H1 (cell line): ENCODE results near the gene SPRYD3. TPM values are rescaled to one million over a fixed set of nuclear protein-coding genes. Genes with fewer than 3 reads are reported as not detected.

Experiments
- CEBPB ChIP-seq: IDR thresholded peaks from 2 replicates; pipeline ENCODE4 v1.6.1; 2012; ENCODE audit warnings: low read depth, low read length
- EP300 ChIP-seq, 2 experiments: IDR thresholded peaks; 1 replicate in 1 of 2; 2 replicates in 1 of 2; pipeline ENCODE4 v1.6.1; 2011 to 2012; ENCODE audit warnings: low read depth in 2 of 2, low read length in 2 of 2, mild to moderate bottlenecking in 2 of 2, borderline replicate concordance in 1 of 2, inconsistent platforms in 1 of 2, moderate library complexity in 1 of 2
- EZH2 ChIP-seq: fragments of 200-600 bp; sonication (generic); IDR thresholded peaks from 2 replicates; pipeline ENCODE4 v1.7.1; 2012; ENCODE audit warnings: low read depth, mild to moderate bottlenecking, moderate library complexity, low read length, inconsistent platforms; ENCODE audit not compliant: severe bottlenecking
- GTF2F1 ChIP-seq: IDR thresholded peaks from 2 replicates; pipeline ENCODE4 v1.6.1; 2012; ENCODE audit warnings: low read depth, low read length, improper control_type of control experiment, borderline replicate concordance
- SIN3A ChIP-seq, 2 experiments: IDR thresholded peaks in 1 of 2; conservative IDR thresholded peaks in 1 of 2; 2 replicates each; pipeline ENCODE4 v1.6.1; 2011 to 2012; ENCODE audit warnings: low read length in 2 of 2, improper control_type of control experiment in 1 of 2, low read depth in 1 of 2, mild to moderate bottlenecking in 1 of 2
- SRF ChIP-seq: IDR thresholded peaks from 2 replicates; pipeline ENCODE4 v1.6.1; 2011; ENCODE audit warnings: mild to moderate bottlenecking, low read depth, low read length, moderate library complexity
- SUZ12 ChIP-seq: fragments of 200-600 bp; sonication (generic); IDR thresholded peaks from 2 replicates; pipeline ENCODE4 v1.6.1; 2012; ENCODE audit warnings: mild to moderate bottlenecking, inconsistent platforms, low read length, moderate library complexity, mixed read lengths
- TEAD4 ChIP-seq: IDR thresholded peaks from 2 replicates; pipeline ENCODE4 v1.6.1; 2012; ENCODE audit warnings: low read depth, low read length, inconsistent platforms, mixed read lengths
- polyA plus RNA-seq, 7 experiments: library from polyadenylated mRNA; depleted of rRNA in 3 of 7; stranded (reverse) in 5 of 7; unstranded in 2 of 7; fragments of >200 nt in 5 of 7; fragments of 200-250 nt in 2 of 7; gene quantifications; 1 replicate in 5 of 7; 2 replicates in 1 of 7; 4 replicates in 1 of 7; pipeline versions ENCODE4 v1.2.1 to v1.2.3, GENCODE V29; 2011 to 2013; ENCODE audit warnings: missing spikeins in 2 of 7, mixed read lengths in 2 of 7
- total RNA-seq: library from RNA; stranded (reverse); fragmentation: NEBNext Ultra II Directional; extraction: Animal tissue kit (Norgen Biotek cat#: 25700); gene quantifications from 2 replicates; pipeline ENCODE4 v1.2.1, GENCODE V29; 2021

The SPRYD3 gene
- total and polyA plus RNA-seq, 2 of the 8 experiments (the other 6 are each of a cell fraction or from before 2014, with no cell fraction given) = 6.8 to 8.0 TPM

DNA sequence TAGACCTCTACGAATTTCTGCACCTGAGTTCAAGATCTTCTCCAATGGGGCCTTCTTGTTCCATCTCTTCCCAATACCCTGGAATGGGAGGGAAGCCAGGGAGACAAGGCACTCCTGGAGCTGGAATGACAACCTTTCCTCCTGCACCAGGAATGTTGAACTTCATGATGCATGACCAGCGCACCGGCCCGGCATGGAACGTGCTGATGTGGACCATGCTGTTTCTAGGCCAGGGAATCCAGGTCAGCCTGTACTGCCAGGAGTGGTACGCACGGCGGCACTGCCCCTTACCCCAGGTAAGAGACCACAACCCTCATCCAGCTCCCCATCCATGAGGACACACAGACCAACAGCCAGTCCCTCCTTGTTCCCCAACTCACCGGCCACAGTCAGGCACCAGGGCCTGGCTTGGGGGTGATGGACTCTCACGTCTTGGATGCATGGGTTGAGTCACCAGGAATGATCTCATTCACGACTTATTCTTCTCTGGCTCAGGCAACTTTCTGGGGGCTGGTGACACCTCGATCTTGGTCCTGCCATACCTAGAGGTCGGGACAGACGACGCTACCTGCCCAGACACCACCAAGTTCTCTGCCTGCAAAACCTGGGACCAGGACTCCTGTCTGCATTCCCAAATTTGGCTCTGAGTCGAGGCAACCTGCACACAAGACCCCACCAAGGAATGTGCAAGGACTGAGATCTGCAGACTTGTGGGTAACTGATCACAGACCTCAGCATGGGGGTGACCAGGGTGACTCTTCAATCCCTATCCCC is 44.6 kb upstream of the SPRYD3 start (continued):
- no peak for TF ChIP-seq SRF
- no peak for TF ChIP-seq CEBPB
- no peak for TF ChIP-seq EZH2
- no peak for TF ChIP-seq SUZ12
- TF ChIP-seq EP300 (IDR thresholded peaks at IDR 0.05; ENCODE audit: borderline replicate concordance in 1 of 2, low read depth in 2 of 2, low read length in 2 of 2) = no peak
- TF ChIP-seq GTF2F1 = no peak
- no peak for TF ChIP-seq TEAD4
- TF ChIP-seq SIN3A (conservative IDR thresholded peaks at IDR 0.05 in 1 of 2, IDR thresholded peaks at IDR 0.05 in 1 of 2; ENCODE audit: low read depth in 1 of 2, low read length in 2 of 2) = no peak
